SW 1271 (cell line): ENCODE measurements around the gene MEGF6.

ENCODE experiments used
- DNase-seq, 2 experiments: peaks; one replicate each; lab custom pipeline; 2025; lab: John Stamatoyannopoulos, UW

MEGF6 gene

DNA sequence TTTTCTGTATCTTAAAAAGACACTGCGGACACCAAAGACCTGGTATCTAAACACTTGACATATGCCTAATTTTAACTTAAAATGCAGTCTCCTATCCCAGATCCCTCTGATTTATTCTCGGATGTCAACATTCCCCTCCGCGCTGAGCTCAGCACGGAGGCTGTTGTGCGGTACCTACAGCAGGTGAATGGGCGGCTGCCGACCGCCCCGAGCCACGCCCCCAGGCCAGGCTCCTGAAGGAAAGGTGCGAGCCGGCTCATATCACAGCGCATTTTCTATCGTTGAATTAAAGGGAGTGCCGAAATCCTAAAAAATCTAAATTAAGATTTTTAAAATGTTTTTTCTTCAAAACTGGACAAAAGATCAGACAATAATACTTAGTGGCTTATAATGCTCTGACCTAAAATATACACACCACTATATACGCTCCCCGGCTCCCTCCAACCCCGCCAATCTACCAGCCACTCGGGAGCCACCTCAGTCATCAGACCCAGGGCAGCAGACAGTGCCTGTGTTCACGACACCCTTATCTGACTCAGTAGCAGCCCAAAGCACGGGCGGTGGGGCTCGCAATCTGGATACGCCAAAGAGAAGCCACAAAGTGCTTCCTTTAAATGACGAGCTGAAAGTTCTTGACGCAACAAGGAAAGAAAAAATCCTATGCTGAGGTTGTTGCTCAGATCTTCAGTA lies 34.5 kb upstream of the MEGF6 start:
- DNase-seq: no peak

DNA sequence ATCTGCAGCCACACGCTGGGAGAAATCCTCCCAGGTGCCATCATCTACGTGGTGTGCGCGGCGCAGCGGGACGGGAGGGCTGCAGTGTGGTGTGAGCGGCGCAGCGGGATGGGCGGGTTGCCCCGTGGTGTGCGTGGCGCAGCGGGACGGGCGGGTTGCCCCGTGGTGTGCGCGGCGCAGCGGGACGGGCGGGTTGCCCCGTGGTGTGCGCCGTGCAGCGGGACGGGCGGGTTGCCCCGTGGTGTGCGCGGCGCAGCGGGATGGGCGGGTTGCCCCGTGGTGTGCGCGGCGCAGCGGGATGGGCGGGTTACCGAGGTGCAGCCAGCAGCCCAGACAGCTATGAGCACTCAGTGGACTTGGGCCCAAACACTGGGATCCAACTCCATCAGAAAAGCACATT lies 33.9 kb upstream of the MEGF6 start:
- DNase-seq: no peak

DNA sequence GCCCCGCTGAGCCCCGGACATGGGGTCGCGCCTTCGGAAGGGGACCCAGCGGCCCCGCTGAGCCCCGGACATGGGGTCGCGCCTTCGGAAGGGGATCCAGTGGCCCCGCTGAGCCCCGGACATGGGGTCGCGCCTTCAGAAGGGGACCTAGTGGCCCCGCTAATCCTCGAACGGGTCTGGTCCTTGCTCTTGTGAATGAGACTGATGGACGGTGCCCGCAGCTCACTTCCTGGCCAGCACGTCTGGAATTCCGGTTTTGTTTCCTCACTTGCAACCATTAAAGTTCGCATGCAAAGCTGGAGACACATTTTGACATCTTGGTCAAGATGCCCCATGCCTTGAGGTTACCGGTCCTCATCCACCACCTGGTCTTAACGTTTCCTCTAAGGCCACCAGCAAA lies 33.0 kb upstream of the MEGF6 start:
- no peak for DNase-seq

DNA sequence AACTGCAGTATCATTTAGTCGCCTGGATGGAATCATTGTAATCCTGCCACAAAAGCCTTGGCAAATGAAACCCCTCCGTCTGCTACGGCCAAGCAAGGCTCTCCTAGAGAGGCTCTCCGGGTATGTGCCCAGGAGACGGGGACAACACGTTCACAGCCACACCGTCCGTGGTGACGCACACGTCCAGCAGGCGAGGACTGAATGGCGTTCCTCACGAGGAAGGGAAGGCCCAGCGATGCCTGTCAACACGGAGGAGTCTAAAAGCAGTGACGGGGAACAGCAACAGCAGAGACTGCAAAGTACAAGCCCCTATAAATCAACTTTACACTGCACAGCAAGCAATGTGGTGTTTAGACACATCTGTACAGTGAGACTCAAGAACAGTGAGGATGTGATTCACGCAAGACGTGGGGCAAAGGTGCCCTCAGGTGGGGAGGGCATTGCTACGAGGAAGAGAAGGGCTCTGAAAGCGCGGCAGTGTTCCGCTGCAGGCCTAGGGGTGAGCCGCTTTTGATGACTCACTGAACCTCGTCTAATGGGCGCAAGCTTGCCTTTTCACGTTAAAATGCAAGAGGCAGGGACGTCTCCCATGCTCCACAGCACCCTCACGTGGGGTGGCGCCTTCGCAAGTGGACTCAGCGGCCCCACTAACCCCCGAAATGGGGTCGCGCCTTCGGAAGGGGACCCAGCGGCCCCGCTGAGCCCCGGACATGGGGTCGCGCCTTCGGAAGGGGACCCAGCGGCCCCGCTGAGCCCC lies 31.8 kb upstream of the MEGF6 start:
- no peak for DNase-seq

DNA sequence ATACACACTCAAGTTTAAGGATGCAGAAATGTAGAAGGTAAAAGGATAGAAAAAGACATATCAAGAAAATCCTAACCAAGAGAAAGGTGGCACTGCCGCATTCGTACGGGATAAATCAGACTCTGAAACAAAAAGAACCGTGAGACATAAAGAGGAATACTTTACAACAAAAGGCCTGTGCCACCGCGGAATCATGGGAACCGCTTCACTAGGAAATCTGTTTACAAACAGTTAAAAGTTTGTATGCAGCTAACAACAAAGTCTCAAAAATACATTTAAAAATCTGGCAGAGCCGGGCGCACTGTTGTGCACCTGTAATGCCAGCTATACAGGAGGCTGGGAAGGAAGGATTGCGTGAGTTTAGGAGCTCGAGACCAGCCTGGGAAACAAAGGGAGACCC lies 30.5 kb upstream of the MEGF6 start:
- DNase-seq: no peak

DNA sequence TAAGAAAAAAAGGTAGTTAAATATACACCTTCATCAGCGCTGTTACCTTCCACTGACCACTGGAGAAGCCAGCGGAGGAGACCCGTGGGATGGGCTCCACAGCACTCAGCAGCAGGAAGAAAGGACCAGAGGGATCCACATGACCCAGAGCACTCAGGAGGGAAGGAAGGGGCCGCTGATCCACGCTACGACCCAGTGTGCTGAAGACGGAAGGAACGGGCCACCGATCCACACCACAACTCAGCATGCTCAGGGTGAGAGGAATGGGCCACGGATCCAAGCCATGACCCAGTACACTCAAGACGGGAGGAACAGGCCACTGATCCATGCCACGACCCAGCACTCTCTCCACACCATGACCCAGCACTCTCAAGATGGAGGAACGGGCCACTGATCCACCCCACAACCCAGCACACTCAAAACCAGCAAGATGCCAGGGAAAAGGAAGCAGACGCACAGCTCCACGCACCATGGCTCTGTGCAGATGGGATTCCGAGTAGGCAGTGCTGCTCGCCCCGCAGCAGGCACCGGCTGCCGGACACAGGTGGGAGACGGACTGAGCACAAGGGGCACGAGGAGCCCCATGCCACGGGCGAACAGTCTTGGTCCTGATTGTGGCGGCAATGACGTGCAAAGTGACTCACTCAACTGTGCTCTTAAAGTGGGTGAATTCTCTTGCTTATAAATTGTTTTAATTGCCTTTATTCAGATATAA lies 29.9 kb upstream of the MEGF6 start:
- DNase-seq: no peak

DNA sequence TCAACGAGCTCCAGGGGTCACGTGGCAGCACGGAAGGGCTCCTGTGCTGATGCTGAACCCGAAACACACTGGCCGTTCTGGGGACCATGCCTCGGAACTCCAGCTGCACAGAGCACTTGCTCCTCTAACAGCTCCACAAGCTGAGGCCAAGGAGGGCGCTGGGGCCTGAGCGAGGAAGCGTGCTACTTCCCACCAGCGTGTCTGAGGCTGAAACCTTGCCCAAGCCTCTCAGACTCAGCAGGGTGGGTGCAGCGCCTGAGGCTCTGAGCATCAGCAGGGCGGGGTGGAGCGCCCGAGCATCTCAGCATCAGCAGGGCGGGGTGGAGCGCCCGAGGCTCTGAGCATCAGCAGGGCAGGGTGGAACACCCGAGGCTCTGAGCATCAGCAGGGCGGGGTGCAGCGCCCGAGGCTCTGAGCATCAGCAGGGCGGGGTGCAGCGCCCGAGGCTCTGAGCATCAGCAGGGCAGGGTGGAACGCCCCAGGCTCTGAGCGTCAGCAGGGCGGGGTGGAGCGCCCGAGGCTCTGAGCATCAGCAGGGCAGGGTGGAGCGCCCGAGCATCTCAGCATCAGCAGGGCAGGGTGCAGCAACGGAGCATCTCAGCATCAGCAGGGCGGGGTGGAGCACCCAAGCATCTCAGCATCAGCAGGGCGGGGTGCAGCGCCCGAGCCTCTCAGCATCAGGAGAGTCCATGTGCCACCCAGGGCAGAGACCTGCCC lies 29.0 kb upstream of the MEGF6 start:
- no peak for DNase-seq

DNA sequence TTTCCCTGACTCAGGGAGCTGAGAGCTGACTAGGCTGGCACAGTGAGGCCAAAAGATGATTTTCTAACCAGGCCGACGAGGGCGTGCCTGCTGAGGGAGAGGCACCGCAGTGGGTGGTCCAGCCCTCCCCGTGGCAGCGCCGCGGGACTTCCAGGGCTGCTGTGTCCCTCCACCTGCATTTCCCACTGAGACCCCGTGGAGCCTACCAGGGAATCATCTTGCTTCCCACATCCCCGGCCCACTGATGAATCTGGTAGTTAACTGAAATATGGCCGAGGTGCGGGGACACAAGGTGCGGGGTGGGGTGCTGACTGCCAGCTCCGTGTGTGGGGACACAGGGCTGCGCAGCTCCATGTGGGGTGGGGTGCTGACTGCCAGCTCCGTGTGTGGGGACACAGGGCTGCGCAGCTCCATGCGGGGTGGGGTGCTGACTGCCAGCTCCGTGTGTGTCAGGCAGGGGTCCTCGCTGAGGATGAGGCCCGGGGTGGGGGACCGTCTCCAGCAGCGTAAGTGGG lies 28.1 kb upstream of the MEGF6 start:
- no peak for DNase-seq

DNA sequence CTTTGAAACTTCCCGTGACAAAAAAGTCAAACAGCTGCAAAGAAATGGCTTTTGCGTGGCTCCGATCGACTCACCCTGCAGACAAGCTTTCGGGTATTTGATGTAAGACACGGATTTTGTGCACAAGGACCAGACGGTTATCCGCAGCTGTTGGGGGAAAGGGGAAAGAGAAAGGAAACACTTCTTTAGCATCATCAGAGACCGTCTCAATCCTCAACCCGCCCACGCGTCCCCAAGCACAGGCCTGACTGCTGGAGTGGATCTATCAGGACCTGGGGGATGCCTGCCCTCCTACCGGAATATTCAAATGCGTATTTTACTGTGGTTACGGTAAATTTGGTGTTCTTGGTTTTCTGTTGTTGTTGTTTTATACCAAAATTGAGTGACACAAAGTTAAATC lies 27.4 kb upstream of the MEGF6 start:
- no peak for DNase-seq

DNA sequence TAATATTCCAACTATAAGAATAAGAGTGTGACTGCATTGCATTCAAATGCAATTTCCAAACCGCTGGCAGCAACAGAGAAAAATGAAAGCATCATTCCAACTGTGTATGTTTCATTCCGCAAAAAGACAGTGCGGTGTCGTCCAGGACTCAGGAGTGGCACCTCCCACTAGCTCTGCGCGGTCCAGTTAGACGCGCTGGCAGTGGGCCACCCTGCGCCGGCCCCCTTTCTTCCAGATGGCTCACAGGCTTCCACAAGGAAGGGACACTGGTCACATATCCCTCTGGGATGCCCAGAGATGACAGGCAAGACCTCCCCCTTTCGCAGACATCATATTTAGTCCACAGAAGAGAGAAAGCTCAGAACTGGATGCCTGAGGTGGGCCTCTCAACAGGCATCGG lies 26.7 kb upstream of the MEGF6 start:
- DNase-seq: no peak

DNA sequence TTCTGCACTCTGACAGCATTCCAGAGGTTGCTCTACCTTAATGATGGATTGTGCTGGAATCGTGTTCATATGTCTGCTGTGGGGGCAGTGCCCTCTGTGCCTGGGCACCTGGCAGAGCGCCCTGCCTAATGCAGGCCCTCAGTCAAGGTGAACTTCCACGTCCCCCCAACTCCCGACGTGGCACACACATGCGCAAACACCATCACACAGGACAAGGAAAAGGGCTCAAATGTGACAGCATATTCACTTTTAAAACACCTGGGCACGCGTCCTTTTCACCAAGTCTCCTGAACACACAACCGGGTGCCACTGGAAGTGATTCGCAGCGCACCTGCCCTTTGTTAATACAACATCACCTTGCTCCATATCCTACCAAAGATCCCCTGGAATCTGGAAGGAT lies 25.2 kb upstream of the MEGF6 start:
- DNase-seq: no peak

DNA sequence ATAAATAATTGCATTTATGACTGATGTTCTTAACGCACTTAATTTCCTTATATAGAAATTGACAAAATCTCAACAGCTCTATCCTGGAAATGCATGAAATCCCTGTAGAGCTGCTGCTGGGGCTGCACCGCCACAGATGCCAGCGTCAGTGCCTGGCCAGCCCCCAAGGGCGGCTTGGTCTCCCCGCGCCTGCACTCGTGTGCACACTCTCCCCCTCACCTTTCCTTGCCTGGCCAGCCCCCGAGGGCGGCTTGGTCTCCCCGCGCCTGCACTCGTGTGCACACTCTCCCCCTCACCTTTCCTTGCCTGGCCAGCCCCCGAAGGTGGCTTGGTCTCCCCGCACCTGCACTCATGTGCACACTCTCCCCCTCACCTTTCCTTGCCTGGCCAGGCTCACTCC lies 24.8 kb upstream of the MEGF6 start:
- no peak for DNase-seq

DNA sequence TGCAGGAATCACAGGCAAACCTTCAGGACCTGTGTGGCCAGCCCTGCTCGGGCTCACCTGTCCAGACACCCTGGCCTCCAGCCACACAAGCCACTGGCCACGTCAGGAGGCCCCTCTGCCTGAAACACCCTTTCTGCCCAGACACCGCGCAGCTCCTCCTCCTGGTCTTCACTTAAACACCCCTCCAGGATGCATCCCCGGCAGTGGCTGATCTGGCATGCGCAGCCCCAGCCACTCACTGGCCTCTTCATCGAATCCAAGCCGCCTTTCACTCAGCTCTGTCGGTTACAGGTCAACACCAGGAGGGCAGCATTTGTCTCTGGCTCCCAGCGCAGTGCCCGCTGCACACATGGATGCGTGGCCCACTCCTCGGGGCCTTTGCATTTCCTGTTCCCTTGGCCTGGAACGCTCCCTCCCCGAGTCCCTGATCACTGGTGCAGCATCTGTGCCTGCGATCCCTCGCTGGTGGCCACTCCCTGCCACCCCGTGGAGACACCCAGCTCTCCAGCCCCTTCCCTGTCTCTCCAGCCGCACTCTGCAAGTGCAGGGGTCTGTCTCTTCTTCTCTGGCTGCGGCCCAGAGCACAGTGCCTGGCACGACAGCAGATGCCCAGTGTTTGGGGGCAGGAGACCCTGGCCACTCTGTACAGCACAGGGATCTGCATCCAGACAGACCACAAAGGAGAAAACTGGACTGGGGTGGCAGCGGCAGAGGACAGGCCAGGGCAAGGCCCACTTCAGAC lies 22.9 kb upstream of the MEGF6 start:
- no peak for DNase-seq

DNA sequence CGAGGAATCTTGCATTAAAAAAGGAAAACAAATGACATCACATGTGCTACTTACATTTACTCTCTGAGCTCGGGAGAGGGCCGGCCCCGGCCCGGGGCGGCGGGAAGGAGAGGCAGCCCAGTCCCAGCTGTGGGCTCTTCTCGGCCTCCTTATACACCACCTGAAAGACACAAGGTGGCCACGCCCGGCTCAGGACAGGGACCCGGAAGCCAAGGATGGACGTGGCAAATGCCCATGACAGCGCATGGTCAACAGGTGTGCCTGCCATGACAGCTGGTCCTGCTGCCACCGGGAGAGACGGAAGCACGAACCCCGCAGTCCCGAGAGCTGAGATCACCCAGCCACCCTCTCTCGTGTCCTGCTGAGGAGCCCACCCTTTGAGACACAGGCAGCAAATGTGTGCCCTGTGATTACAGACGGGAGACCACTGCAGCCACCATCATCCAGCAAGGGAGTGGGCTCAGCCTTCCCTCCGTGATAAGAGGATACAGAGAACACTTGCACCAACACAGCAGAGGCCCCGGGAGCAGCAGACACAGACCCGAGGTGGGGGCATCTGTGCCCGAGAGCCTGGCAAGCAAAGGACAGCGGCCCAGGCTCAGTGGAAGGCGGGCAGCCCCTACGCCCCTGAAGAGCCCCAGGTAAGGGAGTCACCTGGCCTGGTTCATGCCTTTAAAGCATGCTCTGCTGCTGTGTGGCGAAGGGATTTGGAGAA lies 22.2 kb upstream of the MEGF6 start:
- DNase-seq: no peak

DNA sequence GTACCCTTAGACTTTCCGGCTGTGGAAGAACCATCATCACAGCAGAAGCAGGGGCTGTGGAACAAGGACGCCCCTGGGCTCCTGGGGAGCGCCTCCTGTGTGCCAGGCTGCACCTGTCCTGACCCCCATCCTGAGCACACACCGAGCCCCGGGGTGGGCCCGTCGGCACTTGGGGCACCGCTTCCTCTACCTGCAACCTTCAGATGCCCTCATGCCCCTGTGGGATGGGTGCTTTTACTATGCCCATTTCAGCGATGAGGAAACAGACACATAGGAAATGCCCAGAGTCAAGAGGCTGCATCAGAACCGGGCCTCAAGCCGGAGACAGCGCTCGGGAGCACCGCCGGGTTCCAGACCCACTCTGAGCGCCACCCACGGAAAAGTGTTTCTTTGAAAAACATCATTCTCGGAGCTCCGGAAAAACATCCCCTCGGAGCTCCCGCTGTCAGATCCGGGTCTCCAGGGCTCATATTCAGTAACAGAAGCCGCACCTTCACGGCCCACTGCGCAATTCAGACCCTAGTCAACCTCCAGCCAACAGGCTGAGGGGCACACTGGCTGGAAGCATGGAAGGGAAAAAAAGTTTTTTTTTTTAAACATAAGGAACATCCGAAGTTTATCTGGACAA lies 21.5 kb upstream of the MEGF6 start:
- DNase-seq: no peak

DNA sequence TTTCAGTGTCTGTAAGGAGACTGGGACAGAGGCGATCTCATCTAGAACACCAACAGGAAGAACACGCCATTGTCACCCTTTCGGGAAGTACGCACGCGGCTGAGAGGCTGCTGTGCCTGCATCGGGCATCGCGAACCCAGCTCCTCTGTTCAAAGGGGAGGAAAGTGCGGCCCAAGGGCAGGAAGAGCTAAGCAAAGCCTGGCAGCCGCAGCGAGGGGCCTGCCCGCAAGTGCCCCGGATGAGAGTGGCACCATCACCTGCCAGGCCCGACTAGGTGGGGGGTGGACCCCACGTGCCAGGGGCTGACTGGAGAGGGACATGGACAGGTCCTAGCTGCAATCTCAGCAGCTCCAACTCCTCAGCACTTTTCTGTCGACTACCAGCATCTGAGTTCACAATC lies 21.0 kb upstream of the MEGF6 start:
- no peak for DNase-seq

DNA sequence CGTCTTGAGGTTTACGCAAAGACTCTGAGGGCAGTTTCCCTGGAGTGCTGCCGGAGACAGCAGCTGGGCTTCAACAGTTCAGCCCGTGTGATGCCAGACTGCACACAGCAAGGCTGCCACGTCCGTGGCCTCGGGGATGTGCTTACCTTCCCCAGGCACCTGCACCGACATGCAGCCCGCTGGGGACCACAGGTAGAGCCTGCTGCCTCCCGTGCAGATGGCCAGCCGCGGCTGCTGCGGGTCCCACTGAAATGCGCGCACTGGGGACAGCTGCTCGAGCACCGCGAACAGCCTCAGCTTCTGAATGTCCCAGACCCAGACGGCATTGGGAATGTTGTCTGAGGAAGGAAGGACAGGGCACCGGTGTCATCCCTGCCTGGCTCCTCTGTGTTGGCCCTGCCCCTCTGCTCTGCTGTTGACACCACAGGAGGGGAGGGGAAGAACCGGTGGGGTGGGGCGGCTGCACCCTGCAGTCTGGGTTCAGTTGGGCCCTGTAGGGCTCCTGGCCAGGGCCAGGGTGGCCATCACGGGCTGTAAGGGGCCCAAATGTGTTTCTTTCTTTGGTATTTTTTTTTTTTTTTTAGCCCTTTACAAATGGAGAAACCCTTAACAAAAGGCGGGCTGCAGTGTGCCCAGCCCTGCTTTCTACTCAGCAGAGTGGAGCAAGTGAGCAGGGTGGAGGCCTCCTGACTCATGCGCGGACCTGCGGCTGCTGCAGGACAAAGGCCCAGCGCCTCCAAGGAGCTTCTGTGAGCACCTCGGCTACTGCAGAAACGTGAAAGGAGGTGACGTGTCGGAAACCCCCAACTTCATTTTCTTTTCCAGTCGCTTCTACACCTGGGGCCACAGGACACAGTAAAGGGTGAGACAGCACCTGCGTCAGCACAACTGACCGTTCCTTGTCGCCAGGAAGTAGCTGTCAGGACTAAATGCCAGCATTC lies 20.3 kb upstream of the MEGF6 start:
- DNase-seq: no peak

DNA sequence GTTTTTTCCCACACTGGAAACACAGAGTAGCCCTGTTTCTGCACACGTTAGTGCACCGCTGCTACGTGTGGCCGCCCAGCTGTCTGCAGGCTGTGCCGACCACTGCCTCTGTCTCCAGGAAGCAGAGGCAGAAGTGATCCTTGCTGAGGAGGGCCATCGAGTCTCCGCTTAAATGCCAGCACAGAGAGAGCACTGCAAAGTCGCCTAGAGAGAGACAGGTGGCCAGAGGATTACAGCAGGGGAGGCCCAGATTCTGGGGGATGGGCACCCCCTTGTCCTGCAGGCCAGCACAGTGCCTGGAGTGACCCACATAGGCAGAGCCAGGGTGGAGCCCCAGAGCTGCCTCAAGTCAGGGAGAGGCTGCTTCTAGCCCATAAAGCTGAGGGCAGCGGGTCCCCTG lies 19.6 kb upstream of the MEGF6 start:
- DNase-seq: no peak

DNA sequence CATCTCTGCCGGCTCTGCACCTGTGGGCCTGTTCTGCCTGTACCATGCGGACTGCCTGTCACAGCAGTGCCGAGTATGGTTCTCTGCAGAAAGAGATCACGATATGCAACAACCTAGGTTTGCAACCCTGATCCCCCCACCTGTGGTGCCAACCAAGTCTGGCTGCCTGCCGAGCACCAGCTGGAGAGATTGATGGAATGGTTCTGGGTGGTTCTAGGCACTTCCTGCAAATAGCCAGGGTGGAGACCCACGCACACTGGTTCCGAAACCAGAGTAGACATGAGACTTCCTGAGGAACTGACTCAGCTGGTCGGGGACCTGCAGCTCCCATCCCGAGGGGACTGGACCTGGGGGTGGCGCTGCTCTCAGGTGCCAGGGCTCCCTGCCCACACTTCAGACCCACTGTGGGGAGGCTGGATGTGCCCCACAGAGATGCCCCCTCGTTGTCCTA lies 18.9 kb upstream of the MEGF6 start:
- DNase-seq: no peak
